Left lobe of liver (tissue), 2 donors: Measurements from ENCODE around the gene PSMA7. TPM values are rescaled to one million over a fixed set of nuclear protein-coding genes. Genes with fewer than 3 reads are reported as not detected.

ENCODE experiments used
- ATAC-seq: fragments of 200-7000 bp; cut with Tn5 transposase; one replicate; pipeline ENCODE4 v1.9.1; 2020; ENCODE audit warnings: mild to moderate bottlenecking, moderate library complexity
- DNase-seq: peaks from one replicate; pipeline ENCODE4 v3.0.0-alpha.2; 2020; ENCODE audit warnings: low spot score
- total RNA-seq: library from RNA; stranded (reverse); gene quantifications from one replicate; pipeline ENCODE4 v1.2.1, GENCODE V29; 2021
- donor health status: DM: no; HTN: no; CAD: no; lungs with moderate emphysema.
- donor health status: DM: no; HTN: yes; CAD: no.

Gene PSMA7
- total RNA-seq = 138 TPM

GRCh38 chr20:62143081-62143956, at the start of gene PSMA7, which contains the start of gene SS18L1:
PSMA7 (minus strand) TSS chr20:62143394; CDS start chr20:62143303, 91 bp downstream.
SS18L1 (plus strand) TSS chr20:62143769; CDS start chr20:62143821, 52 bp downstream.
- DNase-seq (peak; percentile 89), ATAC-seq (peak; percentile 76)

- DNase-seq (no peak), ATAC-seq (peak; percentile 44)
These were observed 49.4 kb upstream of the PSMA7 start for GRCh38 chr20:62192635-62193034.

- no peak for DNase-seq
- no peak for ATAC-seq
These were observed 48.8 kb upstream of the PSMA7 start for GRCh38 chr20:62191781-62192559.

GRCh38 chr20:62190639-62191411, 47.6 kb upstream of the PSMA7 start:
- ATAC-seq (no peak), DNase-seq (no peak)

- DNase-seq = no peak
- no peak for ATAC-seq
These were observed 44.0 kb upstream of the PSMA7 start for GRCh38 chr20:62186887-62187866.

GRCh38 chr20:62186096-62186426, 42.9 kb upstream of the PSMA7 start:
- DNase-seq = no peak
- ATAC-seq = no peak

GRCh38 chr20:62183426-62184142, 40.4 kb upstream of the PSMA7 start:
- ATAC-seq (no peak), DNase-seq (no peak)

- ATAC-seq = peak; percentile 67
- DNase-seq = peak; percentile 96
These were observed 39.6 kb upstream of the PSMA7 start, which contains the start of gene MTG2 for GRCh38 chr20:62182469-62183425. MTG2 (plus strand) TSS chr20:62183028; CDS start chr20:62193421, 10,393 bp downstream.

- DNase-seq = no peak
- no peak for ATAC-seq
These were observed 38.6 kb upstream of the PSMA7 start for GRCh38 chr20:62181808-62182207.

GRCh38 chr20:62179162-62179504, 35.9 kb upstream of the PSMA7 start:
- no peak for DNase-seq

GRCh38 chr20:62178316-62179161, 35.3 kb upstream of the PSMA7 start:
- DNase-seq (peak; percentile 98), ATAC-seq (peak; percentile 73)

More at GRCh38 chr20:62179162-62179504, 35.9 kb upstream of the PSMA7 start:
- ATAC-seq = peak; percentile 21

GRCh38 chr20:62177307-62177706, 34.1 kb upstream of the PSMA7 start:
- ATAC-seq (peak; percentile 54), DNase-seq (peak; percentile 81)

GRCh38 chr20:62176866-62177265, 33.7 kb upstream of the PSMA7 start:
- DNase-seq = no peak
- peak; percentile 1 for ATAC-seq

GRCh38 chr20:62175711-62176110, 32.5 kb upstream of the PSMA7 start:
- ATAC-seq (no peak), DNase-seq (no peak)

GRCh38 chr20:62174870-62175624, 31.9 kb upstream of the PSMA7 start:
- ATAC-seq = no peak
- DNase-seq = no peak
